LNCaP clone FGC (cell line): ENCODE data around the gene CISH.

Source experiments
- DNase-seq: peaks from one replicate; pipeline ENCODE4 v3.0.0-alpha.2; 2011; ENCODE audit warnings: low read depth
- H3K4me3 ChIP-seq: 2 replicates; pipeline ENCODE4 v1.5.1; 2011; ENCODE audit warnings: mild to moderate bottlenecking, low read depth, low read length, control low read depth
- CTCF ChIP-seq: IDR thresholded peaks from 2 replicates; pipeline ENCODE4 v1.5.1; 2012; ENCODE audit warnings: mild to moderate bottlenecking; ENCODE audit not compliant: control insufficient read depth, insufficient read depth; ENCODE audit errors: extremely low read depth

CISH gene

GRCh38 chr3:50557106-50557505 is 54.5 kb downstream of the CISH start:
- DNase-seq: no peak
- no peak for TF ChIP-seq CTCF
- no peak overlapping the region for H3K4me3 ChIP-seq
